Heart right ventricle (tissue), 16 donors: Measurements from ENCODE around the gene SHISAL1. TPM values are rescaled to one million over a fixed set of nuclear protein-coding genes. Genes with fewer than 3 reads are reported as not detected.

Source experiments
- ATAC-seq, 8 donors: fragments of 200-7000 bp; cut with Tn5 transposase; one replicate each; pipeline ENCODE4 v1.9.1; 2020; ENCODE audit warnings: mild to moderate bottlenecking in 8 of 8, moderate library complexity in 8 of 8, moderate number of reproducible peaks in 1 of 8
- DNase-seq, 2 donors: peaks; one replicate each; pipeline ENCODE4 v3.0.0-alpha.2; 2020
- H3K27ac ChIP-seq, 10 donors: fragments of 200-600 bp; sonication (generic) in 2 of 10; one replicate each; pipeline versions ENCODE4 v1.5.0 to v1.8.0; 2020 to 2022; ENCODE audit warnings: mild to moderate bottlenecking in 3 of 10
- H3K27me3 ChIP-seq, 7 donors: fragments of 200-600 bp; one replicate each; pipeline ENCODE4 v1.8.0; 2021 to 2022; ENCODE audit warnings: mild to moderate bottlenecking in 2 of 7
- H3K36me3 ChIP-seq, 9 donors: fragments of 200-600 bp; sonication (generic) in 1 of 9; one replicate each; pipeline versions ENCODE4 v1.5.0 to v1.8.0; 2020 to 2022; ENCODE audit warnings: mild to moderate bottlenecking in 2 of 9
- H3K4me1 ChIP-seq, 9 donors: fragments of 200-600 bp; sonication (generic) in 1 of 9; one replicate each; pipeline versions ENCODE4 v1.5.0 to v1.8.0; 2020 to 2022; ENCODE audit warnings: mild to moderate bottlenecking in 4 of 9
- H3K4me3 ChIP-seq, 10 donors: fragments of 200-600 bp; sonication (generic) in 2 of 10; one replicate each; pipeline versions ENCODE4 v1.5.0 to v1.8.0; 2020 to 2022; ENCODE audit warnings: mild to moderate bottlenecking in 7 of 10, moderate library complexity in 2 of 10
- H3K9me3 ChIP-seq, 11 donors: fragments of 200-600 bp in 10 of 11; sonication (generic) in 2 of 11; one replicate each; pipeline versions ENCODE4 v1.5.0 to v1.8.0; 2013 to 2022; ENCODE audit warnings: mild to moderate bottlenecking in 2 of 11, control low read depth in 1 of 11, moderate library complexity in 1 of 11
- WGBS, 2 donors: extraction: QIAGEN DNeasy Blood & Tissue Kit; methylation state at CpG; one replicate each; pipeline ENCODE4 v1.1.7; 2013; ENCODE audit warnings: inconsistent platforms in 1 of 2; 5-methylcytosine and 5-hydroxymethylcytosine counted together
- intact Hi-C, 10 donors: fragments of 100-400 bp; cut with DNase I; formaldehyde crosslinking; loops; one replicate each; pipeline versions ENCODE4 v1.11.1 to v1.14.2; 2022
- polyA plus RNA-seq, 2 donors: library from polyadenylated mRNA; stranded (reverse); fragments of 200-250 nt; gene quantifications; one replicate each; pipeline ENCODE4 v1.2.3, GENCODE V29; 2013
- total RNA-seq, 10 donors: library from RNA; stranded (reverse); fragmentation: NEBNext Ultra II Directional in 3 of 10; extraction: Animal tissue kit (Norgen Biotek cat#: 25700) in 3 of 10; gene quantifications; one replicate each; pipeline versions ENCODE4 v1.2.1 to v1.2.4, GENCODE V29; 2021 to 2023
- TF ChIP-seq, protein P1 (sequence below), 9 donors: fragments of 200-600 bp; sonication (generic) in 2 of 9; IDR thresholded peaks; one replicate each; pipeline versions ENCODE4 v1.5.0 to v1.8.0; 2021 to 2022; ENCODE audit warnings: antibody characterized with exemption in 9 of 9, mild to moderate bottlenecking in 5 of 9, moderate library complexity in 1 of 9
- donor health status: Arrhythmogenic right ventricular cardiomyopathy.
- donor health status: ischemic (EF 13 %, LVEDD 7.1; RV severe dilation, severe dysfunction).
- donor health status: healthy with polysubstance abuse.
- donor health status: DM: no; HTN: yes; CAD: no.
- donor health status: DM: no; HTN: no; CAD: no.
- donor health status: ischemic (EF 25% LVEDD 6.9; RV normal size, moderate dysfunction).
- donor health status: ischemic (EF 25% LVEDD 5.7; RV mildly dilated, moderate dysfunction).
- donor health status: healthy.
- donor health status: DM: yes; HTN: yes; CAD: no.
- donor health status: Ischemic cardiomyopathy.
- donor health status: ischemic (EF 35%, LVEDD 5.7; RV mildly dilated, moderate dysfunction).
- donor health status: nonischemic (EF 11% LVEDD 7.7; RV severe dilation, severe dysfunction).
- donor health status: DM: yes; HTN: yes; CAD: no.
- donor health status: PGD.
- donor health status: ischemic (EF 29% LVEDD 5.4; RV normal size, mild dysfunction).
- donor health status: nonischemic (EF 23%, LVEDD 6.1; RV moderate dilation, normal function).

The SHISAL1 gene
- total and polyA plus RNA-seq, 12 donors, result 0.15 to 1.7 (median 0.63) TPM

DNA sequence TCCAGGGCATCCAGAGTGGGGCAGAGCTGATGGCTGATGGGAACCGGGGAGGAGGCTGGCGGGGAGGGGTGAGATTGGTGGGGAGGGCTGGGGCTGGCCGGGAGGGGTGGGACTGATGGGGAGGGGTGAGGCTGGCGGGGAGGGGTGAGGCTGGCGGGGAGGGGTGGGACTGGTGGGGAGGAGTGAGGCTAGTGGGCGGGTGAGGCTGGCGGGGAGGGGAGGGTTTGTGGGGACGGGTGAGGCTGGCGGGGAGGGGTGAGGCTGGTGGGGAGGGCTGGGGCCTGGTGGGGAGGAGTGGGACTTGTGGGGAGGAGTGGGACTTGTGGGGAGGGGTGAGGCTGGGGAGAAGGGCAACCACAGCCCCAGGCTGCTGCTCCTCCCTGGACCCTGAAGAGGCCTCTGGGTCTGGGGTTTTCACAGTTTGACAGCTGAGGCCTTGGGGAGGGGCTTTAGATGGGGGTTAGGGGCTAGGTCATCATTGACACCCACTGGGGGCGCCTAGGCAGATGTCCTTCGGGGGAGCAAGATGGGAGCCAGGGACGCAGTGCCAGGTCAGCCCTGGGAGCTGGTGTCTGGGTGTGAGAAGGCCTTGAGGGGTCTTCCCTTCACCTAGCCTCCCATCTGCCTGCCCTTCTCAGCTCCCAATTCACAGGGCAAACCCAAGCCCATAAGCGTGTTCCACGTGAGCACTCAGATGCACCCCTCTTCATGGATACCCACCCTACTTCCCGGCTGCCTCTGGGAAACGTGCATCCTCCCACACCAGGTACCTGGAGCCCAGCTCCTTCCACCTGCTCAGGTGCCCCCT, 105.4 kb downstream of the SHISAL1 start:
- Histone ChIP-seq H3K9me3 (peaks cover 0 to 25% (median 9%) of the 10 kb centered on the region in 11 donors), H3K4me3 (no peak overlapping the region), H3K36me3 (peaks cover 0 to 14% (median 0%) of the 10 kb centered on the region in 9 donors), H3K27me3 (peaks cover 0 to 11% (median 0%) of the 10 kb centered on the region in 7 donors), H3K4me1 (peaks cover 0 to 28% (median 2%) of the 10 kb centered on the region in 9 donors), H3K27ac (no peak overlapping the region)
- DNase-seq (no peak), ATAC-seq (no peak)
- TF ChIP-seq, protein P1, sequence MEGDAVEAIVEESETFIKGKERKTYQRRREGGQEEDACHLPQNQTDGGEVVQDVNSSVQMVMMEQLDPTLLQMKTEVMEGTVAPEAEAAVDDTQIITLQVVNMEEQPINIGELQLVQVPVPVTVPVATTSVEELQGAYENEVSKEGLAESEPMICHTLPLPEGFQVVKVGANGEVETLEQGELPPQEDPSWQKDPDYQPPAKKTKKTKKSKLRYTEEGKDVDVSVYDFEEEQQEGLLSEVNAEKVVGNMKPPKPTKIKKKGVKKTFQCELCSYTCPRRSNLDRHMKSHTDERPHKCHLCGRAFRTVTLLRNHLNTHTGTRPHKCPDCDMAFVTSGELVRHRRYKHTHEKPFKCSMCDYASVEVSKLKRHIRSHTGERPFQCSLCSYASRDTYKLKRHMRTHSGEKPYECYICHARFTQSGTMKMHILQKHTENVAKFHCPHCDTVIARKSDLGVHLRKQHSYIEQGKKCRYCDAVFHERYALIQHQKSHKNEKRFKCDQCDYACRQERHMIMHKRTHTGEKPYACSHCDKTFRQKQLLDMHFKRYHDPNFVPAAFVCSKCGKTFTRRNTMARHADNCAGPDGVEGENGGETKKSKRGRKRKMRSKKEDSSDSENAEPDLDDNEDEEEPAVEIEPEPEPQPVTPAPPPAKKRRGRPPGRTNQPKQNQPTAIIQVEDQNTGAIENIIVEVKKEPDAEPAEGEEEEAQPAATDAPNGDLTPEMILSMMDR (IDR thresholded peaks at IDR 0.05), result no peak
- intact Hi-C loops, result no loop called here
- 88 to 89% methylated on average over 14 to 16 of the region's 16 CpGs for WGBS, 2 donors

DNA sequence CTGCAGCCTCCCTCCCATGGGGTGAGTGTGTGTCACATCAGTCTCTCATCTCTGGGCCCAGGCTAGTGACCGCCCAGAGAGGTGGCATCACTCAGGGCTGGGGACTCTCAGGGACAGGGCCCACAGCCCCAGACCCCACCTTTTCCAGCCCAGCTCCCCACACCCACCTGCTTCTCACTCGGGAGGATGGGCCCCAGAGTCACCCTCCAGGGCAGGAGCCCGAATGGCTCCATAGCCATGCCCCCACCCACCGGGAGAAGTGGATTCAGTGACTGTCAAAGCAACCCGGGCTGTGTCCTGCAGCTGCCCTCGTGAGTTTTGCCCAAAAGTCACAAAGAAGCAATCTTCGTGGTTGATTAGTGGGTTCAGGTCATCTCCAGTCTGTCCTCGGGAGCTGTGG, 106.1 kb downstream of the SHISAL1 start:
- TF ChIP-seq, protein P1 (IDR thresholded peaks at IDR 0.05), result no peak
- intact Hi-C loops, result no loop called here

DNA sequence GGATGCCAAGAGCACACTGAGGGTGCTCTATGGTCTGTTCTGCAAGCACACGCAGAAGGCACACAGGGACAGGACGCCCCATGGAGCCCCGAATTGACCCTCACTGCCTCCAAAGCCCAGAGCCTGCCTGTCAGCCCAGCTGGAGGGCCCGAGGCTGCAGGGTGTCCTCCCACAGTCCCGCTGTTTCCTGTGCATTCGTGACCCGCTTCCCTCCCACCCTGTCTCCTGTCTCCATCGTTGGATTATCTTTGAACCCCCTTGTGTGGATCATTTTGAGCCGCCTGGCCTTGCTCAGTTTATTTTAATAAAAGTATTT, 106.5 kb downstream of the SHISAL1 start:
- H3K4me1 ChIP-seq, result peaks cover 0 to 17% (median 0%) of the 10 kb centered on the region in 9 donors
- peaks cover 0 to 11% (median 0%) of the 10 kb centered on the region in 7 donors for H3K27me3 ChIP-seq
- DNase-seq (no peak), ATAC-seq (no peak)
- 63 to 81% methylated on average over 9 of the region's 9 CpGs for WGBS, 2 donors
- intact Hi-C loops, result no loop called here
- H3K4me3 ChIP-seq, result no peak overlapping the region
- H3K9me3 ChIP-seq, result peaks cover 0 to 25% (median 9%) of the 10 kb centered on the region in 11 donors
- H3K36me3 ChIP-seq, result peaks cover 0 to 19% (median 0%) of the 10 kb centered on the region in 9 donors
- TF ChIP-seq, protein P1 (IDR thresholded peaks at IDR 0.05), result no peak
- H3K27ac ChIP-seq, result no peak overlapping the region

More for the DNA sequence above, 106.1 kb downstream of the SHISAL1 start:
- Histone ChIP-seq H3K27ac (no peak overlapping the region), H3K4me3 (no peak overlapping the region), H3K9me3 (peaks cover 0 to 25% (median 9%) of the 10 kb centered on the region in 11 donors), H3K36me3 (peaks cover 0 to 15% (median 0%) of the 10 kb centered on the region in 9 donors), H3K27me3 (peaks cover 0 to 11% (median 0%) of the 10 kb centered on the region in 7 donors), H3K4me1 (peaks cover 0 to 21% (median 0%) of the 10 kb centered on the region in 9 donors)
- WGBS, 2 donors, result 87% methylated on average over 8 of the region's 8 CpGs
- ATAC-seq (no peak), DNase-seq (no peak)

DNA sequence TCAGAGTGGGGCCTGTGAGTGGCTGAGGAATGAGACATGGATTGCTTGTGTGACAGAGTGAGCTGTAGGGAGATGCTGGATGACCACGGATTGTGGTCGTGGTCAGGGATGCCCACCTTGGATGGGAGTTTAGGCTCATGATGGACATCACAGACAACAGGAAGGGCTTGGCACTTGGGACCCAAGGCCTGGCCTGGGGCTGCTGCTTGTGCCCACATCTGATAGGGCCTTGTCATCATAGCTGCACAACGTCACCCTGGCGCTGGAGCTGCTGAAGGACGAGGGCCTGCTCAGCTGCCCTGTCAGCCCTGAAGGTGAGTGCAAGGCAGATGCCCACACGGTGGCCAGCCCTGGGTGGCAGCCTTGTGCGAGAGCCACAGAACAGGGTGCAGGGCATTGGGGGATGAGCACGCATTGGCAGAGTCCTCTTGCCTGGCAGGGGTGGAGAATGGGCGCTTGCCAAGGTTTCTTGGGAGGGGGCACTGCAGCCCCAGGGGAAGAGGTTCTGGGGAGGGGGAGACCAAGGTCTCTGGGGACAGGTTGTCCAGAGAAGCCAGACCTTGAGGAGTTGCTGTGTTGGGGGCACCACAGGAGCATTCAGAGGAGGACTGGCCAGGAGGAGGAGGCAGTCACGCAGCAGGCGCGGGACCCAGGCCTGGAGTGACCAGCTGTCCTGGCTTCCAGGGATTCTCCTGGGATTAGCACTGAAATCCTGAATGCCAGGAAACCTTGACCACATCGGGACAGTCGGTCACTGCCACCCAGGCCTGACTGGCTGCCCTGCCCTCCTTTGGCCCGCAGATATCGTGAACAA, 107.0 kb downstream of the SHISAL1 start:
- Histone ChIP-seq H3K4me1 (peaks cover 0 to 12% (median 0%) of the 10 kb centered on the region in 9 donors), H3K4me3 (no peak overlapping the region), H3K27ac (no peak overlapping the region), H3K9me3 (peaks cover 0 to 25% (median 9%) of the 10 kb centered on the region in 11 donors), H3K36me3 (peaks cover 0 to 22% (median 0%) of the 10 kb centered on the region in 9 donors), H3K27me3 (peaks cover 0 to 11% (median 0%) of the 10 kb centered on the region in 7 donors)
- TF ChIP-seq, protein P1 (IDR thresholded peaks at IDR 0.05), result no peak
- ATAC-seq (no peak), DNase-seq (no peak)
- 85% methylated on average over 16 of the region's 16 CpGs for WGBS, 2 donors
- intact Hi-C loops, result no loop called here
